ENCODE results near the gene WNT7B.

- TF ChIP-seq CTCF (IDR thresholded peaks at IDR 0.05) (no peak), ZFX (IDR thresholded peaks at IDR 0.05; ENCODE audit: borderline replicate concordance) (no peak)
These were observed 47.3 kb upstream of the WNT7B start for GRCh38 chr22:46024136-46024840.
